Adipocyte (in vitro differentiated cells): ENCODE data around the gene FKBP1A.

Experiments used
- DNase-seq: peaks from one replicate; pipeline ENCODE4 v3.0.0-alpha.2; 2015; ENCODE audit warnings: low read depth
- H3K27me3 ChIP-seq: replicated peaks from 2 replicates; pipeline ENCODE4 v1.7.0; 2013; ENCODE audit warnings: mild to moderate bottlenecking, low read length, moderate library complexity; ENCODE audit not compliant: control insufficient read depth, insufficient read depth
- H3K36me3 ChIP-seq: 2 replicates; pipeline ENCODE4 v1.7.0; 2013; ENCODE audit warnings: low read length, mild to moderate bottlenecking, moderate library complexity; ENCODE audit not compliant: control insufficient read depth, insufficient read depth, severe bottlenecking
- H3K4me1 ChIP-seq: 2 replicates; pipeline ENCODE4 v1.7.0; 2013; ENCODE audit warnings: mild to moderate bottlenecking, low read length, moderate library complexity; ENCODE audit not compliant: control insufficient read depth, insufficient read depth
- H3K4me3 ChIP-seq: 2 replicates; pipeline ENCODE4 v1.7.0; 2013; ENCODE audit warnings: mild to moderate bottlenecking, low read length, moderate library complexity
- H3K9ac ChIP-seq: 2 replicates; pipeline ENCODE4 v1.7.0; 2013; ENCODE audit warnings: mild to moderate bottlenecking, low read length, moderate library complexity
- H3K9me3 ChIP-seq: 2 replicates; pipeline ENCODE4 v1.7.0; 2013; ENCODE audit warnings: mild to moderate bottlenecking, low read length, moderate library complexity; ENCODE audit not compliant: control insufficient read depth

The FKBP1A gene

GRCh38 chr20:1336699-1337367, 56.0 kb downstream of the FKBP1A start:
- no peak overlapping the region for H3K4me3 ChIP-seq
- DNase-seq = no peak
- H3K9ac ChIP-seq = no peak overlapping the region
- H3K27me3 ChIP-seq = no peaks in the 10 kb centered on the region
- H3K36me3 ChIP-seq = peaks cover 13% of the 10 kb centered on the region
- no peaks in the 10 kb centered on the region for H3K9me3 ChIP-seq
- peaks cover 22% of the 10 kb centered on the region for H3K4me1 ChIP-seq

DNA sequence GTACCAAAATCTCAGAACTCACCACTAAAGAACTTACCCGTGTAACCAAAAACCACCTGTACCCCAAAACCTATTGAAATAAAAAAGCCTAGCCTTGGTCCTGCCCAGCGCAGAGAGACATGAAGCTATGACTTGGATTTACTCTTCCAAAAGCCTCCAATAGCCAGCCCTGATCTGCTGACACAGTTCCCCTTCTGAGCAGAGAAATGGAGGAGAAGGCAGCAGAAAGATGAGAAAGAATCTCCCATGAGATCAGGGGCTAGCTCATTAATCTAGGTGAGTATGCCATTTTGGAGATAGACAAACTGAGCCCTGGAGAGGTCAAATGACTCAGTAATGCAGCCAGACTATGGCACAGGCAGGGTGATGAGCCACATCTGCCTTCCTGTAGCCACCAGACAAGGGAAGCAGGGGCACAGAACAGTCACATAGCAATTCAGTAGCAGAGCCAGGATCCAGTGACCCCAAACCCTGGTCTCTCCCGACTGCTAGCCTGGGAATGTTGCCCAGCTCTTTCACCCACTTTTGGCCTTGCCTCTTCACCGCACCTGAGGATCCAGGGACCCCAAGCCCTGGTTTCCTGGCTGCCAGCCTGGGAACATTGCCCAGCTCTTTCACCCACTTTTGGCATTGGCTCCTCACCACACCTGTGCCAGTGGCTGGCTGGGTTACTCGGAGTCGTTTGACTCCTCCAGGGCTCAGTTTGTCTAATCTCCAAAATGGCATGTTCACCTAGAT, 56.7 kb downstream of the FKBP1A start:
- peaks cover 17% of the 10 kb centered on the region for H3K4me1 ChIP-seq
- H3K27me3 ChIP-seq = no peaks in the 10 kb centered on the region
- no peak overlapping the region for H3K9ac ChIP-seq
- H3K36me3 ChIP-seq = peaks cover 13% of the 10 kb centered on the region
- no peak for DNase-seq
- H3K4me3 ChIP-seq = no peak overlapping the region
- no peaks in the 10 kb centered on the region for H3K9me3 ChIP-seq

GRCh38 chr20:1334761-1335160, 58.1 kb downstream of the FKBP1A start:
- no peak for DNase-seq
- Histone ChIP-seq H3K9me3 (no peaks in the 10 kb centered on the region), H3K36me3 (peaks cover 13% of the 10 kb centered on the region), H3K27me3 (no peaks in the 10 kb centered on the region), H3K4me1 (peaks cover 30% of the 10 kb centered on the region), H3K9ac (no peak overlapping the region), H3K4me3 (no peak overlapping the region)

- no peak for DNase-seq
- H3K9me3 ChIP-seq = no peaks in the 10 kb centered on the region
- H3K9ac ChIP-seq = no peak overlapping the region
- no peak overlapping the region for H3K4me3 ChIP-seq
- no peaks in the 10 kb centered on the region for H3K27me3 ChIP-seq
- peaks cover 34% of the 10 kb centered on the region for H3K4me1 ChIP-seq
- H3K36me3 ChIP-seq = peaks cover 13% of the 10 kb centered on the region
These were observed 58.5 kb downstream of the FKBP1A start for GRCh38 chr20:1334370-1334731.

- Histone ChIP-seq H3K9me3 (no peaks in the 10 kb centered on the region), H3K4me1 (peaks cover 38% of the 10 kb centered on the region), H3K4me3 (no peak overlapping the region), H3K27me3 (no peaks in the 10 kb centered on the region), H3K36me3 (peaks cover 13% of the 10 kb centered on the region), H3K9ac (no peak overlapping the region)
- DNase-seq = no peak
These were observed 59.1 kb downstream of the FKBP1A start for GRCh38 chr20:1333462-1334369.

- Histone ChIP-seq H3K36me3 (peaks cover 13% of the 10 kb centered on the region), H3K27me3 (no peaks in the 10 kb centered on the region), H3K9ac (no peak overlapping the region), H3K4me3 (no peak overlapping the region), H3K4me1 (peaks cover 43% of the 10 kb centered on the region), H3K9me3 (no peaks in the 10 kb centered on the region)
- no peak for DNase-seq
These were observed 60.0 kb downstream of the FKBP1A start for GRCh38 chr20:1332749-1333300.

DNA sequence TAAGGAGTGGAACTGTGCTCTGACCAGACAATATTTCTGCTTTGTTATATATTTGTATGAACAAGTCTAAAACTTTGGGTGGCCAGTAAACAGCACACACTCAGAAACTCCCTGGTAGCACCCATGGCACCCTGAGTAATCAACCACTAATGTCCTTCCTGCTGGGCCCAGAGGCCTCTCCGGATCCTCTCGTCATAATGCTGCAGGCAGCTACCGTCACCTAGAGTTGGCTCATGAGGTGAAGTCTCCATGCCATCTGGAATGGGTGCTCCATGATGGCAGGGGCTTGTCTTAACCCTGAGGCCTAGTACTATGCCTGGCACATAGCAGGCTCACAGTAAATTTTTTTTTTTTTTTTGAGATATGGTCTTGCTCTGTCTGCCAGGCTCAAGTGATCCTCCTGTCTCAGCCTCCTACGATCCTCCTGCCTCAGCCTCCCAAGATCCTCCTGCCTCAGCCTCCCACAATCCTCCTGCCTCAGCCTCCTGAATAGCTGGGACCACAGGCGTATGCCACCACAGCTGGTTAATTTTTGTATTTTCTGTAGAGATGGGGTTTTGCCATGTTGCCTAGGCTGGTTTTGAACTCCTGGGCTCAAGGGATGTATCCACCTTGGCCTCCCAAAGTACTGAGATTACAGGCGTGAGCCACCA, 60.9 kb downstream of the FKBP1A start:
- no peaks in the 10 kb centered on the region for H3K27me3 ChIP-seq
- DNase-seq = no peak
- H3K36me3 ChIP-seq = peaks cover 13% of the 10 kb centered on the region

DNA sequence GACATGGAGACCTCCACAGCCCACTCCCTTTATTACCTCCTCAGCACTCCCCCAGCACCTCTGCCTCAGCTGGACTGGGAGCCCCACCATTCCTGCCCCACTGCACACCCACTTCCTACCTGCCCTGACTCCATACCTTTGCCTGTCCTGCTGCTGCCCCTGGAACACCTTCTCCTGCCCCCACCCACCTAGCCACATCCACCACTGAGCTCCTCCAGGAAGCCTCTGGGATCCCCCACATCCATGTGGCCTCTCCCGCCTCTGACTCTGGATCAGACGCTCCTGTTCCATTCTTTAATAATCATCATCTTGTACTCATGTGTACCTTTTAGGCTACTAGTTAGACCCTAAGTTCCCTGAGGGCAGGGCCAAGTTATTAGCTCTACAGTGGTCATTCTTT, 61.8 kb downstream of the FKBP1A start:
- DNase-seq = no peak
- Histone ChIP-seq H3K36me3 (peaks cover 13% of the 10 kb centered on the region), H3K9me3 (no peaks in the 10 kb centered on the region), H3K4me1 (peaks cover 52% of the 10 kb centered on the region), H3K4me3 (no peak overlapping the region), H3K27me3 (no peaks in the 10 kb centered on the region), H3K9ac (no peak overlapping the region)

More for the DNA sequence above, 60.9 kb downstream of the FKBP1A start:
- Histone ChIP-seq H3K4me3 (no peak overlapping the region), H3K4me1 (peaks cover 52% of the 10 kb centered on the region), H3K9ac (no peak overlapping the region), H3K9me3 (no peaks in the 10 kb centered on the region)

GRCh38 chr20:1330075-1330830, 62.6 kb downstream of the FKBP1A start:
- H3K4me3 ChIP-seq = peak overlapping the region; percentile 31
- peaks cover 53% of the 10 kb centered on the region for H3K4me1 ChIP-seq
- H3K9me3 ChIP-seq = no peaks in the 10 kb centered on the region
- H3K36me3 ChIP-seq = peaks cover 13% of the 10 kb centered on the region
- DNase-seq = no peak
- peak overlapping the region; percentile 11 for H3K9ac ChIP-seq
- no peaks in the 10 kb centered on the region for H3K27me3 ChIP-seq

- H3K9me3 ChIP-seq = no peaks in the 10 kb centered on the region
- H3K27me3 ChIP-seq = no peaks in the 10 kb centered on the region
- H3K4me3 ChIP-seq = no peak within 1 kb of the TSS
- peaks cover 61% of the 10 kb centered on the region for H3K4me1 ChIP-seq
- DNase-seq = no peak
- H3K36me3 ChIP-seq = peaks cover 10% of the 10 kb centered on the region
- H3K9ac ChIP-seq = peak within 1 kb of the TSS; percentile 100
These were observed 64.0 kb downstream of the FKBP1A start, which contains the start of gene SDCBP2 for GRCh38 chr20:1328680-1329330. Gene SDCBP2 (minus strand): TSS chr20:1329139. CDS start chr20:1320416, 8,723 bp downstream.
